Fibroblast of skin of left quadriceps (primary cell): ENCODE results near the gene SECTM1.
A peak's percentile ranks its signal among the peaks of the same experiment; 100 is the strongest.

Experiments
- DNase-seq, 2 experiments: peaks; one replicate each; pipeline ENCODE4 v3.0.0-alpha.2; 2013; ENCODE audit warnings: low read depth in 2 of 2

SECTM1 gene

GRCh38 chr17:82299452-82299851 is 34.1 kb downstream of the SECTM1 start:
- no peak for DNase-seq

DNA sequence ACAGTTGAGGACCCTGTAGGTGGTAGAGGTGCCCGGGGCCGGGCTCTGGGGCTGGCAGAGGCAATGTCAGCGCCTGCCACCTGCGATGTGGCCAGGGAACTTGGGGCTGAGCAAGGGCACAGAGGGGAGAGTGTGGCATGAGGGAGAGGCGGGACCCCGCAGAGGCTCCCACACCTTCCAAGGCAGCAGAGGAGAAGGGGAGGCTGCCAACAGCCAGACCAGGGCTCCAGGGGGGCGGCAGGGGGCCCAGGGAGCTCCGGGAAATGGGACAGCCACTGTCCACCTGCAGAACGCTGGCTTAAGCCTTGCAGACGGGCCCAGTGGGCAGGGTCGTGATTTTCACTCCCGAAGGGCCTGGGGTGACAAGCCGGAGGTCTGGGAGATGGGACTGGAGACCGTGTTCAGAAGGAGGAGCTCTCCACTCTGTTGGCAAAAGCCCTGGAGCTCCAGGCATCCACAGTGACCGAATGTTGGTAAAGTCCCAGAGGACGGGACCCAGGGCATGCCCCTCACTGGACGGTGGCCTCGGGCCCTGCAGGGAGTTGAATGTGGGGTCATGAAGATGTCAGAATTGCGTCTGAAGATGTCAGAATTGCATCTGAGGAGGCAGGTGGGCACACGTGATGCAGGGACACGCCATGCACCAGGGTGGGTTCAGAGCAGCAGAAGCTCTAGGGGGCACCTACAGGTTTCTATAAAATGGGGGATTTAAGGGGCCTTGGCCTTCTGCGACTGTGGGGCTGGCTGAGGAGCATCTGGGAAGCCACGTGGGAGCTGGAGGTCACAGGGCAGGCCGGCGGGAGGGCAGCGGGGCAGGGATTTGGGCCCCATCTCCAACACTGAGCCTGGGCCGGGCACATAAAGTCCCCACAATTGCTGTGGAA is 34.8 kb downstream of the SECTM1 start:
- no peak for DNase-seq

GRCh38 chr17:82297714-82298537 is 35.6 kb downstream of the SECTM1 start:
- DNase-seq: peak; percentile 71 to 72

- DNase-seq: no peak
These were observed 36.3 kb downstream of the SECTM1 start for GRCh38 chr17:82297280-82297713.

- no peak for DNase-seq
These were observed 36.9 kb downstream of the SECTM1 start for GRCh38 chr17:82296511-82297279.

- no peak for DNase-seq
These were observed 38.1 kb downstream of the SECTM1 start for GRCh38 chr17:82295472-82295814.

DNA sequence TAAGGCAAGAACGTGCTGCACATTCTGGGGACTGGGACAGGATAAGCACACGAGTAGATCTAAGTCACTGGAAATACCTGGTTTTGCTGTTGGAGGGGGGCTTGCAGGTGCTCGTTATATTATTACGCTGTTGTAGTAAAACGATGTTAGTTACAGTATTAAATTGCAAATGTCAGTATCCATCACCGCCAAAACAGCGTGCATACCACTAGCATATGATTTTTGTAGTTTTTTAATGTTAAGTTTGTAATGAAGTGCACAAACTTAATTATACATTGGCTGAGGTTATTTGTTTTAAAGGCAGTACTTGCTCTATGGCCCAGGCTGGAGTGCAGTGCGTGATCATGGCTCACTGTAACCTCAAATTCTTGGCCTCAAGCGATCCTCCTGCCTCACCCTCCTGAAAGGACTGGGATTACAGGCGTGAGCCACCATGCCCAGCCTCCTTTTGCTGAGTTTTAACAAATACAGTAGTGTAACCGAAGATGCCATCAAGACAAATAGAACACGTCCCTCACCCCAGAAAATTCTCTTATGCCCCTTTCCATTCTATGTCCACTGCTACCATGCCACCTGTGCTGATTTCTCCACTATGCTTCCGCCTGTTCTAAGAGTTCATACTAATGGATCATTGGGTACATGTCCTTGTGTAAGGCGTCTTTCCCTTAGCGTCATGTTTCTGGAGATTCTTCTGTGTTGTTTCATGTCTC is 39.3 kb downstream of the SECTM1 start:
- no peak for DNase-seq

DNA sequence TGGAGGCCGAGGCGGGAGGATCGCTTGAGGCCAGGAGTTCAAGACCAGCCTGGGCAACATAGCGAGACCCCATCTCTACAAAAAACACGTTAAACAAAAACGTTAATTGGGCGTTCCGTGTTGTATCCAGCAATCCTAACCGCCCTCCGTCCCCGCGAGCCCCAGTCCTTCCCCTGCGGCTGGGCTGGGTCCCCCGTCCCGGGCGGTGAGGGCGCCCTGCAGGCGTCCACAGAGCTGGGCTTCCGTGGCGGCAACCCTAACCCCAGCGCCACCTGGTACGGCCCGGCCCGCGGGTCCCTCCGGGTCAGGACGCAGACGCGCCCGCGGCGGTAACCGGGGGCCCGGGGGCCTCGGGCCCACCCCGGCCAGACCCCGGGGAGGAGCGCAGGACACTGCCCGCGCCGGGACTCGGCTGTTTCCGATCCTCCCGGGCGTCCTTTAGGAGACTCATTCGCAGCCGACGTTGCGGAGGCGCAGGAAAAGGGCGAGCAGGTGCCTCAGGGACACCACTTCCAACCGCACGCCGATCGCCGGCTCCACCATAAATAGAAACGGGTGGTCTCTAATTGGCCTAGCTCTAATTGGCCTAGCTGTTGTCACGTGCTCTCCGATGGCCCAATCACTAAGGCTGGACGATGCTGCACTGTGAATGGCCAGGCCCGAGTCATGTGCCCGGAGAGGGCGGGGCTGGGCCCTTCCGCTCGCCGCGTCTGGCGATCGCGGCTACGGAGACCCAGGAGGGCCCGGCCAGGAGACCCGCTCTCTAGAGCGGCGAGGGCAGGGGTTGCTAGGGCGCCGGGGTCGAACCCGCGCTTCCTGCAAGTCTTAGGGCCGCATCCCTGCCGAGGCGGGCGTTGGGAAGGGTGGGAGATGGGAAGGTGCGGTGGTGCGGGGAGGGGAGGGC is 41.1 kb downstream of the SECTM1 start:
- peak; percentile 96 to 97 for DNase-seq

DNA sequence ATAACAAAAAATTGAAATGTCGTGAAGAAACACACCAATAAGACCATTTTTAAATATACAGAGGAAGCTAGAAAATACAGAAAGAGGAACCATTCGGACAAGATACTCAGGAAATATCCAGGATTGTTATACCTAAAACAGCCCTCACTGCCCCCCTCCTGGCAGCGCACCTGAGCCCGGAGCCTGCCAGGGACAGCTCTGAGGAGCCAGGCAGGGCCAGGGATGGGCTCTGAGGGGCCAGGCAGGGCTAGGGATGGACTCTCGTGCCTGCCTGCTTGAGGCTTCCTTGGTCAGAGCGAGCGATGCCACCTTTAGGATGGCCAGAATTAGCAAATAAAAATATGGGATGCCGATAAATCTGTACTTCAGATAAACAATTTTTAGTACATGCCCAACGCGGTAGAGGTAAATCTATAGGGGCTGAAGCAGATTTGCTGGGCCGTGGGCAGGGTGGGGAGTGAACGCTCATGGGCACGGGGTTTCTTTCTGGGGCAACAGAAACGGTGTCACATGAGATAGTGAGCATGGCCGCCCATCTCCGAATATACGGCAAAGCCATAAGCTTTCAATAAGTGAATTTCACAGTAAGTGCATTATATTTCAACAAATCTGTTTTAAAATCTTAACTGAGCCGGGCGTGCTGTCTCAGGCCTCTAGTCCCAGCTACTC is 41.9 kb downstream of the SECTM1 start:
- no peak for DNase-seq

GRCh38 chr17:82287868-82288801 is 45.4 kb downstream of the SECTM1 start:
- DNase-seq: no peak

GRCh38 chr17:82287013-82287867 is 46.3 kb downstream of the SECTM1 start:
- DNase-seq: no peak

DNA sequence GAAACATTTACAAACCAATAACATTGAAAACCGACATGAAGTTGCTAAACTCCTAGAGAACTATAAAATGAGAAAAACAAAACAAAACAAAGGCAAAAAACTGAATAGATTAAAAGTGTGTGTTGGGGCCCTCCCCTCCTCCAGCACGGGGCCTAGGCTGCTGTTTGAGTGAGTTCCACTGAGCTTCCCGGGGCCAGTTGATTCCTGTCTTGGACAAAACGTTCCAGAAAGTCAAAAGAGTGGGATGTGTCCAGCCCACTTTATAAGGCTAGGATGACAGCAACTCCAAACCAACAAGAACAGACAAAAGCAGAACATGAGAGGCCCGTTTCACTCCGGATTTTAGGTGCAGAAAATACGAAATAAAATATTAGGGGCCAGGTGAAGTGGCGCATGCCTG is 48.4 kb downstream of the SECTM1 start:
- no peak for DNase-seq

- no peak for DNase-seq
These were observed 50.3 kb downstream of the SECTM1 start for GRCh38 chr17:82283208-82283749.

GRCh38 chr17:82282239-82283207 is 51.0 kb downstream of the SECTM1 start:
- DNase-seq: no peak

DNA sequence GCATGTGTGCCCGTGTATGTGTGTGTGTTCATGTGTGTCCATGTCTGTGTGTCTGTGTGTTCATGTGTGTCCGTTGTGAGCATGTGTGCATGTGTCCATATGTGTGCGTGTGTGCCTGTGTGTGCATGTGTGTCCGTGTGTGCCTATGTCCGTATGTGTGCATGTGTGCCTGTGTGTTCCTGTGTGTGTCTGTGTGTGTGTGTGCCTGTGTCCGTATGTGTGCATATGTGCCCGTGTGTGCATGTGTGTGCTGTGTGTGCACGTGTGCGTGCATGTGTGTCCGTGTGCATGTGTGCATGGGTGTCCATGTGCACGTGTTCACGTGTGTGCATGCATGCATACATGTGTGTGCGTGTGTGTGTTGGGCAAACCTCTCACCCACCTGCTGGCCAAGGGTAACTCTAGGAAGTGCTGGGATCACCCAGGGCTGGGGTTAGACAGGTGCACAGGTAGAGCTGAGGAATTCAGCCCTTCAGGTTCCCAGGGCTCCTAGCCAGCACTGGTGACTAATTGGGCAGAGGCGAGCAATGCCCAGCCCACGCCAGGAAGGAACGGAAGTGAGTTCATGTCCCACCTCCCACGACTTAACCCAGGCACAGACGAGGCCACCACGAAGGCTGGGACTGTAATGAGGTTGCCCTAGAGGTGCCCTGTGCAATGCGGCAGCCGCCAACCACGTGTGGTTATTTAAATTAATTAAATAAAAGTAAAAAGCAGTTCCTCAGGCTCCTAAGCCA is 51.9 kb downstream of the SECTM1 start:
- no peak for DNase-seq

DNA sequence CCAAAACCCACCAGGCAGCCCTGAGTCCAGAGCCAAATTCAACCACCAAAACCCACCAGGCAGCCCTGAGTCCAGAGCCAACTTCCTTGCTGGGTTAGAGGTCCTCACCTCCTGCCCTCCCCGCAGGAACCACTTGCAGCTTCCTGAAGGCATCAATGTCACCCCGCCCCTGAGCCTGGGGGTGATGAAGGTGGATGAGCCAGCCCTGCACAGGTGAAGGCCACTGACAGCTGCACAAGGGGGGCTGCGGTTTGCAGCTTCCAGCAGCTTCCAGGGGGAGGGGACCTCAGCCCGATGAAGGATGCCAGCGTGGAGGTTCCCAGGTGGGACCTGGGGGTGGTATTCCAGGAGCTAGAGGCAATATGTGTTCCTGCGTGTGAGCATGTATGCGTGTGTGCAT is 52.5 kb downstream of the SECTM1 start:
- no peak for DNase-seq
